GM11168 (cell line): ENCODE results near the gene RAB39B.

ENCODE experiments used
- in situ Hi-C: fragments of 300-500 bp; cut with MboI; formaldehyde crosslinking; loops from one replicate; pipeline ENCODE4 v1.12.0; 2022; ENCODE audit warnings: low sequenced_read_pairs; ENCODE audit not compliant: unreplicated experiment

Gene RAB39B

DNA sequence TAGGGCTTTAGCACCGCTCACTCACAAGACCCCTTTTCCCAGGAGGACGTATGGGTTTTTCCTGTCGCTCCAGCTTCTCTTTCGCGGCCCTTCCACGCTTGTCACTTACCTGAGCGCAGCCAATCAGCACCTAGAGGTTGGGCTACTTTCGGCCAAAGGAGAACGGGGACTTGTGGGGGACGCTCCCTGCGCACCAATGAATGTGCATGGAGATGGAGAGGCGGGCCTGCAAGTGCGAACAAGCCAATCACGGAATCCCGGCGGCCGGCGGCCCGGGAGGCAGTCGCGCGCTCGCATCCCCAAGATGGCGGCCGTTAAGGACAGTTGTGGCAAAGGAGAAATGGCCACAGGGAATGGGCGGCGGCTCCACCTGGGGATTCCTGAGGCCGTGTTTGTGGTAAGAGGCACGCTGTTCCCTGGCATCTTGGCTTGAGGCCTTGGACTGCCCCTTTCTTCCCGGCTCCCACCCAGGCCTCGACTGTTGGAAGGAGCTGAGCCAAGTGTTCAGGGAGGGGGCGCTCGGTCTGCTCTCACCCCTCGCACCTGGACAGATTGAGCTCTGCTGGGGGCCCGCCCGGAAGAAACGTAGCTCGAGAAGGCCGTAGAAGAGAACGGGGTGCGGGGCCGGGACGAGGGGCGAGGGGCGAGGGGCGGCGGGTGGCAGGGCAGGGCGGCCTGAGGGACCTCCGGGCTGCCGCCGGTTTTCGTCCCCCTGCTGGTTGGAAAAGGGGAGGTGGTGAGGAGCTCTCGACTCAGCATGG is 47.9 kb downstream of the RAB39B start, which contains the start of gene VBP1:
VBP1 (plus strand) TSS at position 282 of the 761 bp plus-strand sequence; CDS start at position 305, 23 bp downstream.
- in situ Hi-C loops, result no loop called here

DNA sequence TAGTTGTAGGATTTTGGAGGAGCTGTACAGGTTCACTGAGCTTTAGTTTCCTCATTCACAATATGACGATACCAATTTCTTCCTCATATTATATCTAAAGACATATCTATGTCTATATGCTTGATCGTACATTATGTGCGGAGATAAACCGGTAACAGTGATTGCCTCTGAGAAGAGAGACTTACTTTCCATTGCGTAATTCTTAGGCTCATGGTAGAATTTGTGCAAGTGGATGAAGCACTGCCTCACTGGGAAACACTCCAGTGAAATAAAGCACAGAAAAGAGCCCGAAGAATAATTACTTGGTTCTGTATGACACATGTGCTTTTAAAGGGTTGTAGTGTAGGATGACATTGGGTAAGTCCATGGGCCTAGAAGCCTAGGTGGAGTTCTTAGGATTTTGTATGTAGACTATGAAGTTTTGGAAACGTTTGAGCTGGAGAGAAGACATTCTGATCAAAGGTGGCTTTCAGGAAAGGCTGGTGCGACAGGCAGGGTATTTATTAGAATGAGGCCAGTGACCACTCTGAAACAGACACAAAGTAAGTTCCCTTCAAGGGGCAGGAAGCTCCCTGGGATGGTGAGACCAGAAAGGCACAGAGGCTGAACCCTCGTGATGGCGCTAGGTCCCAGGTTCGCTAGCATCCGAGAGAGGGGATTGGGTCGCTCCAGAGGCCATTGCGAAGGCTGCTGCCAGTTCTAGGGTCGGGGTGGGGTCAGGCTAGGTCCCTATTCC is 48.7 kb downstream of the RAB39B start:
- in situ Hi-C loops, result no loop called here

DNA sequence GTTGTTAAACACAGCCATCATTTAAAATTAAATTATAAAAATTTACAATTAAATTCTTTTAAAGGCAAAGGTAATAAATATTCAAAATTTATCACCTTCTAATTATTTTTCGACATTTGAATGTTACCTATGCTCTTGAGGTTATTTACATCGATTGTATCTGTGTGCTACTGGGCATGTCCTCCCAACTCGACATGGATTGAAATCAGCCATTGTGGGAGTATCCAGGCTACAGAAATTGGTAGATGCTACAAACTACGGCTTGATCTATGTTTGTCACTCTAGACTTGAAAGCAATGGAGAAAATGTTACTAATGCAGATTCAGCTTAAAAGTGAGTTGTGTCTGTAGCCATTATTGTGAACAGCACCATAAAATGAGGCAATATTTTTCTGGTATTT is 50.6 kb downstream of the RAB39B start:
- in situ Hi-C loops, result no loop called here

DNA sequence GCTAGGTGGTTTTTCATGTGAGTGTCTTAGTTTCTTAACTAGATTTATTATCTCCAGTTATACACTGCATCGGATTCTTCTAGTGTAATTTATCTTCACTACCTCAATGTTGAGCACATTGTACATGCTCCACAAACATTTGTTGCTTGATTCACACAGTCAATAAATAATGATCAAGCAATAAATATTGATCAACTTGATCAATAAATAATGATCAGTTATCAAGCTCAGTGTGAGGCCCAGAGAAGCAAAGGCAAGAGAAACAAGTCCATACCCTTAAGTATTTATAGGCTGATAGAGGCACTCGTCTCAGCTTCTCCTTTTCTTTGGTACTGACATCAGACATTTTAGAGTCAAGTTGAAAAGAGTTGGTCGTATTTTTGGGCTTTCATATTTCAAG is 53.1 kb downstream of the RAB39B start:
- in situ Hi-C loops, result no loop called here
